Measurements from ENCODE around the gene ADAP1. TPM values are rescaled to one million over a fixed set of nuclear protein-coding genes. Genes with fewer than 3 reads are reported as not detected.
A peak's percentile ranks its signal among the peaks of the same experiment; 100 is the strongest.
"Not testable (repeated sequence)": the region's sequence is repeated elsewhere in the genome, so short reads cannot be mapped to it uniquely, and the experiment has no call there.

ADAP1 gene
- total RNA-seq, result 10 to 100 TPM in 1 of 2 donors, 1 to 10 TPM in 1; 9.2 to 19.9 TPM

- no peak within 1 kb of the TSS for H3K27ac Mint-ChIP-seq
- H3K9me3 Mint-ChIP-seq, result no peaks in the 10 kb centered on the region
- ATAC-seq, result peak; percentile 84 to 85
- H3K36me3 Mint-ChIP-seq, result no peaks in the 10 kb centered on the region
- peak; percentile 64 to 67 for DNase-seq (ENCODE audit: low spot score in 2 of 2)
Observed at GRCh38 chr7:954330-955238, at the start of gene ADAP1. Gene ADAP1, minus strand, starts transcription at chr7:954680. Its CDS starts 203 bp downstream, at chr7:954477.

DNA sequence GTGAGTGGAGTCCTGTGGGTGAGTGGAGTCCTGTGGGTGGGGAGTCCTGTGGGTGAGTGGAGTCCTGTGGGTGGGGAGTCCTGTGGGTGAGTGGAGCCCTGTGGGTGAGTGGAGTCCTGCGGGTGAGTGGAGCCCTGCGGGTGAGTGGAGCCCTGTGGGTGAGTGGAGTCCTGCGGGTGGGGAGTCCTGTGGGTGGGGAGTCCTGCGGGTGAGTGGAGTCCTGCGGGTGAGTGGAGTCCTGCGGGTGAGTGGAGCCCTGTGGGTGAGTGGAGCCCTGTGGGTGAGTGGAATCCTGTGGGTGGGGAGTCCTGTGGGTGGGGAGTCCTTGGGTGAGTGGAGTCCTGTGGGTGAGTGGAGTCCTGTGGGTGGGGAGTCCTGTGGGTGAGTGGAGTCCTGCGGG, 48.0 kb upstream of the ADAP1 start:
- not testable (repeated sequence) for H3K9me3 Mint-ChIP-seq; DNase-seq (ENCODE audit: low spot score in 2 of 2); H3K36me3 Mint-ChIP-seq; H3K27ac Mint-ChIP-seq; ATAC-seq

DNA sequence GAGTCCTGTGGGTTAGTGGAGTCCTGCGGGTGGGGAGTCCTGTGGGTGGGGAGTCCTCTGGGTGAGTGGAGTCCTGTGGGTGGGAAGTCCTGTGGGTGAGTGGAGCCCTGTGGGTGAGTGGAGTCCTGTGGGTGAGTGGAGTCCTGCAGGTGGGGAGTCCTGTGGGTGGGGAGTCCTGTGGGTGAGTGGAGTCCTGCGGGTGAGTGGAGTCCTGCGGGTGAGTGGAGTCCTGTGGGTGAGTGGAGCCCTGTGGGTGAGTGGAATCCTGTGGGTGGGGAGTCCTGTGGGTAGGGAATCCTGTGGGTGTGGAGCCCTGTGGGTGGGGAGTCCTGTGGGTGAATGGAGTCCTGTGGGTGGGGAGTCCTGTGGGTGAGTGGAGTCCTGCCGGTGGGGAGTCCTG, 47.5 kb upstream of the ADAP1 start:
- ATAC-seq; H3K27ac Mint-ChIP-seq; H3K36me3 Mint-ChIP-seq; DNase-seq (ENCODE audit: low spot score in 2 of 2); H3K9me3 Mint-ChIP-seq: not testable (repeated sequence)

- not testable (repeated sequence) for H3K27ac Mint-ChIP-seq
- peak in 1 of 2 donors; percentile 26 for ATAC-seq
Observed at GRCh38 chr7:1001069-1001770, 46.7 kb upstream of the ADAP1 start.

DNA sequence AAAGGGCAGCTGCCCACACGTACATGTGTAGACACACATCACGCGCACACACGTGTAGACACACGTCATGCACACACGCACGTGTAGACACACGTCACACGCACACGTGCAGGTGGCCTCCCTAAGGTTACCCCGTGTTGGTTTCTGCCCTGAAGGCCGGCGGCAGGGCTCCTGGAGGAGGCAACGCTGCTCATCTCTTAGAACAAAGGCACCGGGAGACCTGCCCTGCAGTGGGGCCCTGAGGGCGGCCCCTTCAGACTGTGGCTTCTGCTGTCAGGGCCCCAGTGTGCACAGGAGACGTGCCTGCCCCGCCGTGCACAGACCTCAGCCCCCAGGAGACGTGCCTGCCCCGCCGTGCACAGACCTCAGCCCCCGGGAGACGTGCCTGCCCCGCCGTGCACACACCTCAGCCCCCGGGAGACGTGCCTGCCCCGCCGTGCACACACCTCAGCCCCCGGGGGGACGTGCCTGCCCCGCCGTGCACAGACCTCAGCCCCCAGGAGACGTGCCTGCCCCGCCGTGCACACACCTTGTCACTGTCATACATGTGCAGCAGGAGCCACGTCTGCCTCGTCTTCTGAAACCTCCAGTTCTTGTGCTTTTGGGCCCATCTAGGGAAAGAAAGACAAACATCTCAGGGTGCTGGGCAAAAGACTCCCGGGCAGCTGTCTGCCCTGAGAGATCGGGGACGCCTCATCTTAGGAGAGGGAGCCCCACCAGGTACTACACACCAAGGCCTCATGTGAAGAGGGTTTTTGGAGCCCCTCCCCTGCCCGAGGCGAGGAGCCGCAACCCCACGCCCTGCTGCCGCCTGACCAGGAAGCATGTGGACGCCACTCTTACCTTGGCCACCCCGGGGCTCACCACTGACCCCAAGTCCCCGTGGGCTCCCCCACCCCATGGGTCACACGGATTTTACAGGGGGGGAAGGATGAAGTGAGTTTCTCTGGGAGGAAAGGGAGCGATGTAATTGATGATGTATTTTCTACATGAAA, 45.8 kb upstream of the ADAP1 start:
- Mint-ChIP-seq H3K9me3 (no peaks in the 10 kb centered on the region), H3K27ac (no peak overlapping the region), H3K36me3 (no peaks in the 10 kb centered on the region)
- DNase-seq (ENCODE audit: low spot score in 2 of 2) (no peak), ATAC-seq (no peak)

More at GRCh38 chr7:1001069-1001770, 46.7 kb upstream of the ADAP1 start:
- H3K36me3 Mint-ChIP-seq; DNase-seq (ENCODE audit: low spot score in 2 of 2); H3K9me3 Mint-ChIP-seq: not testable (repeated sequence)

DNA sequence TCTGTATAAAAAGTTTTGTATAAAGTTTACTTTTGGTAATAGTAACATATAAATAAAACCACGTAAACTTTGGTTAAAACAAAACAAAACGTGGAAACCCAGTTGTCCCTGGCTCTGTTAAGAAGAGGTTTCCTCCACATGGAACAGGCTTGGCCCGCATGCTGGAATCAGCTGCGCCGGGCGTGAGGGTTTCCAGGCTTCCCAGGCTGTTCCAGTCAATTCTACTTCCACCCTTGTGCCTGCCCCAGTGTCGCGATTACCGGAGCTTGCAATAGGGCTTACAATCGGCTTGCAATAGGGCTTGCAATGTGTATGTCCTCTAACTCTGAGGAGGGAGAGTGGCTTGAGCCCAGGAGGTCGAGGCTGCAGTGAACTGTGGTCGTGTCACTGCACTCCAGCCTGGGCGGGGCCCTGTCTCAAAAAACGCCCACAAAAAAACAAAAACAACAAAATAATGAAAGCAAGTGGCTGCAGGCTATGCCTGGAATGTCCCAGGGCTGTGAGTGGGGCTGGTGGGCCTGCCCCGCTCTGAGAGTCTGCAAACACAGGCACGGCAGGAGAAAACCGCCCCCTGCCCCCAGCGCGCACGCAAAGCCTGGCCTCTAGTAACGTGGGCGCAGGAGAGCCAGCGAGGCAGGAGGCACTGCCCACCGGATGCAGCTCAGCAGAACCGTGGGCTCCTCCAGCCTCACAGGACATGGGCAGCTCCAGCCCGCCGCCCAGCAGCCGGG, 44.8 kb upstream of the ADAP1 start:
- H3K36me3 Mint-ChIP-seq, result no peaks in the 10 kb centered on the region
- no peak for ATAC-seq
- no peak overlapping the region for H3K27ac Mint-ChIP-seq
- H3K9me3 Mint-ChIP-seq, result no peaks in the 10 kb centered on the region
- DNase-seq (ENCODE audit: low spot score in 2 of 2), result no peak

GRCh38 chr7:997404-998395, 43.2 kb upstream of the ADAP1 start:
- Mint-ChIP-seq H3K27ac (no peak overlapping the region), H3K36me3 (no peaks in the 10 kb centered on the region), H3K9me3 (no peaks in the 10 kb centered on the region)
- ATAC-seq, result no peak
- no peak for DNase-seq (ENCODE audit: low spot score in 2 of 2)

DNA sequence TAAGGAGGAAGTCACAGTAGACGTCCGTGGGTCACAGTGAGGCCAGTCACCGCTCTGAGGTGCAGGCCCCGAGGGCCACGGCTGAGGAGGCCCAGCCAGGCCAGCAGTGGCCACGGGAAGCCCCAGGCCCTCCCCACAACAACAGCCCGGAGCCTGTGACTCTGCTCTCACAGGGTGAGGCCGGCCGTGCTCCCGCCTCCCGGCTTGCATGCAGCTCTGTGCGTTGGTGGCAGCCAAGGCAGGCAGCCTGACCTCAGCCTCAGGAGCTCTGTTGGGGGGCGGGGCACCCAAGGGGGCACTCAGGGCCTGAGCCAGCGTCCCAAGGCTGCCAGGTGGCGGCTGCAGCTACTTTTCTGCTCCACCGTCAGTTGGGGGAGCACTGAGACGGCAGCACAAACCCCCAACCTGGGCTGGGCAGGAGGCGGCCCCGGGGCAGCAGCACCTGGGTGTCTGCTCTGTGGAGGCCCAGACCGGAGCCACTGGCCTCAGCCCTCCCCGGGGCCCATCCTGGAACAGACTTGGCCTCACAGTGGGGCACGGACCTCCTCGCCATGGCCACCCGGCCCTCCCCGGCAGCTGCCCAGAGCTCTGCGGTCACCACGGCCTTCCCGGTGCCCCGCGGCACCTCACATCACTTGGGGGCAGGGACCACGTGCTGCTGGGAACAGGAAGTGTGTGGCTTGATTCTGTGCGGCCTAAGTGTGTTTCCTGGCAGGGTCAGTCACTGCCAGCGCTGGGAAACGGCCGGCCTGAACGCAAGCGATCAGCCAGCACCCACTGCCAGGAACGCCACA, 41.8 kb upstream of the ADAP1 start:
- H3K36me3 Mint-ChIP-seq, result no peaks in the 10 kb centered on the region
- H3K9me3 Mint-ChIP-seq, result no peaks in the 10 kb centered on the region
- DNase-seq (ENCODE audit: low spot score in 2 of 2) (no peak), ATAC-seq (no peak)
- no peak overlapping the region for H3K27ac Mint-ChIP-seq

- ATAC-seq, result no peak
- Mint-ChIP-seq H3K36me3 (no peaks in the 10 kb centered on the region), H3K27ac (no peak overlapping the region), H3K9me3 (no peaks in the 10 kb centered on the region)
- no peak for DNase-seq (ENCODE audit: low spot score in 2 of 2)
Observed at GRCh38 chr7:995571-995970, 41.1 kb upstream of the ADAP1 start.

GRCh38 chr7:994592-995308, 40.3 kb upstream of the ADAP1 start:
- no peak overlapping the region for H3K27ac Mint-ChIP-seq
- no peak for DNase-seq (ENCODE audit: low spot score in 2 of 2)
- H3K9me3 Mint-ChIP-seq, result no peaks in the 10 kb centered on the region
- no peak for ATAC-seq
- no peaks in the 10 kb centered on the region for H3K36me3 Mint-ChIP-seq

- Mint-ChIP-seq H3K27ac (no peak overlapping the region), H3K36me3 (no peaks in the 10 kb centered on the region), H3K9me3 (no peaks in the 10 kb centered on the region)
- peak; percentile 99 for ATAC-seq
- peak; percentile 90 to 93 for DNase-seq (ENCODE audit: low spot score in 2 of 2)
Observed at GRCh38 chr7:992709-993607, 38.5 kb upstream of the ADAP1 start.

DNA sequence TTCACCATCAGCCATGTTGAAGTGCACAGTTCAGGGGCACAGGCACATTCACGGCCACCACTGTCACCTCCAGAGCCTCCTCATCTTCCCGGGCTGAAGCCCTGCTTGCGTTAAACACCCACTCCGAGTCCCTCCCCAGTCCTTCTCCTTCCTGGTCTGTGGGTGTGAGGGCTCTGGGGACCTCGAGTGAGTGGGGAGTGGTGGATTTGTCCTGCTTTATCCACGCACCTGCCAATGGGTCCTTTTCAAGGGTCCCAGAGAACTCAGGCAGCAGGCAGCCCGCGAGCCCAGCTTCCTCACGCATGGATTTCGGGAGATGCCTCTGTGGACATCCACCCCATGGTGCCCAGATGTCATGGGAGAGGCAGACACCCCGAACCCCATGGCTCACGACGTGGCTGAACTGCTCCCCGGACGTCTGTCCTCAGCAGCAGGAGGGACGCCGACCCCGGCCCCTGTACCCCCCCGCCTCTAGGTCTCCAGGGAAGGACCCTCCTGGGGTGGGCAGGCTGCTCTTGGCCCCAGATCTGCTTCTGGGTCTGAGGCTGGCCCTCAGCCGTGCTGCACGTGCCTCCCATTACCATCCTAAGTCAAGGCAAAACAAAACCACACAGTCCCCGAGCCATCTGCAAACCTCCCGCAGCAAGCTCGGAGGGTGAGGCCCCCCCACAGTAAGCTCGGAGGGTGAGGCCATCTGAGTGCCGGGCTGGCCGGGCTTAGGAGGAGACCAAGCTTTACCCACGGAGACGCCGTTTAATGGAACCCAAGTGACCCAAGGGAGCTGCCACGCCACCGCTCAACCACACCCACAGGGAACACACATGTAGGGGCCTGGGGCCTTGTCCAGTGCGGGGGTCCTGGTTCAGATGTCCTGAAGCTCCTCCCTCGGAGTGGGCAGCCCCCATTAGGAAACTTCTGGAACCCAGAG, 37.5 kb upstream of the ADAP1 start:
- ATAC-seq (no peak), DNase-seq (ENCODE audit: low spot score in 2 of 2) (no peak)
- Mint-ChIP-seq H3K9me3 (no peaks in the 10 kb centered on the region), H3K27ac (no peak overlapping the region), H3K36me3 (no peaks in the 10 kb centered on the region)

Data from activated naive CD4-positive, alpha-beta T cell treated with anti-CD3 and anti-CD28 coated beads, Interleukin-2, amount 50 U/mL, for 72 hours (primary cell).